Stimulated activated CD4-positive, alpha-beta T cell treated with anti-CD3 and anti-CD28 coated beads, Interleukin-4, amount 100 ng/mL, for 48 hours (primary cell): ENCODE results near the gene COL19A1.

ENCODE experiments used
- DNase-seq, 2 donors: peaks; one replicate each; pipeline ENCODE4 v3.0.0-alpha.2; 2020; ENCODE audit warnings: low read depth in 2 of 2

The COL19A1 gene

DNA sequence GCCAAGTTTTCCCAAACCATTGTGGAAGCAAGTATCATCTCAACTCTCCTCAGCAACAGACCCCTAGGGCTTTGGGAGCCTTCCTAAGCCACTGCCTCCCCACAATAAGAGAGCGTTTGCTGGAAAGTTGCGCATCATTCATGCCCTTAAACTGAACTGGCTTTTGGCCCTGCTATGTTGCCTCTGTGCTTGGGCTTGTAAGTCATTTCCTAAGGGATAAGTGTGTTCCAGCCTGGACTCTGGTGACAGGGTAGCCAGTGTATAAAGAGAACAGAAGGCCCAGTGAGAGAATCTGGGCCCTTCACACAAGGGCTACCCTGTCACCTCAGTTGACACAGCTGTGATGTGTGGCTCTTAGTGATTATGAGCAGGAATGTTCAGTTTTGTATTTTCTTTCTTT lies 358.7 kb downstream of the COL19A1 start:
- no peak for DNase-seq

DNA sequence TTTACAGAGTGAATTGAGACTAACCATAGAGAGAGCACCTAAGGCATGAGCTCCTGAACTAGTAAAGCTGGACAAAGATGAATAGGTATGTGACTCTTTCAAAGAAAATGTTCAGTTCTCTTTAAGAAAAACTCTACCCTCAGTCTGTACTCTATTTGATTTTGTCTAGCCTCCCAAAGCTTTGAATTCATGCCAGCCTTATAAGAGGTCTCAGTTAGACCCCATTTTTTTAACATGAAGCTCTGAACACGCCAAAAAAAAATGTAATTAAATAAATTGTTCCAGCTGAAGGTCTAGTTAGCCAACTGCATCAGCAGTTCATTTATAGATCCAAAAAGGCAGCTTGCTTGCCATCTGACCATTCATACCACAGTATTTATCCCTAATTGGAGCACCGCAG lies 365.0 kb downstream of the COL19A1 start:
- DNase-seq, result no peak

DNA sequence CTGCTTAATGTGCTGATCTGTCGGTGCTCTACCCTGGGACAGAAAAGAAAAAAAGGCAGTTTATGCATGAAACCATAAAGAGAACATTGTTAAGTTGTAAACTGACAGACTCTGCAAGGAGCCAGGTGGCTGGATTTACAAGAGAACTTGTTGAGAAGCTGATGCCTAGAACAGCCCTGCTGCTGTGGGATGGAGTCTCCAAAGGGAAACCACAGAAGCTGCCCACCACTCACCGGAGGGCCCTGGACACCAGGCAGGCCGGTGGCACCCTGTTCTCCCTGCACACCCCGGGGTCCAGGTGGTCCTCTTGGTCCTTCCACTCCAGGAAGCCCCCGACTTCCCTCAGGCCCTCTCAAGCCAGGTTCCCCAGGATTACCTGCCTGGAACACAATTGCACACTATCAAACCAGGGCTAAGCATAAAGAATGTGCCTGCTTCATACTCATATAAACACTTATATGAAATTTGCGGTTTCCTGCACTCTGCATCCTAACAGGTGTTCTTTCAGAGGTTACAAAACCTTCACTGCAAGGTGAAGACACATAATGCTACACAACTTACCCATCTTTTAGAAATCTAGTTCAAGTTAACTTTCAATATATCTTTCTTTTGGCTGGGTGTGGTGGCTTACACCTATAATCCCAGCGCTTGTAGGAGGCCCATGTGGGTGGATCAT lies 368.3 kb downstream of the COL19A1 start:
- no peak for DNase-seq

DNA sequence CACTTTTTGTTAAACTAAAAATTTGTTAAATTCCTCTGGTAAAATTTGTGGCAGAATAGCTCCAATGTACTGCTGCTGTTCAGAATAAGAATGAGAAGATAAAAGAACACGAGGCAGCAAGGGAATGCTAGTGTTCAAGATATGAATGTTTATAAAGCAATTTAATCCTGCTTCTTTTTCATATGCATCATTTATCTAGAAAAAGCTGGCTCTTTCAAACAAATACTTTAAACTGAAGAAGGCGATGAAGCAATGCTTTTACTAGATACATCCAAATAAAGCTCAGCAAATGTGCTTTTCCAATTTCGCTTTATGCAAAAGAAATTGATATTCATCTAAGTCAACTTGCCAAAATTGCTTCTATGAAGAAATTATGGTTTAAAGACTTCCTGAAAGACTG lies 370.0 kb downstream of the COL19A1 start:
- DNase-seq, result no peak

DNA sequence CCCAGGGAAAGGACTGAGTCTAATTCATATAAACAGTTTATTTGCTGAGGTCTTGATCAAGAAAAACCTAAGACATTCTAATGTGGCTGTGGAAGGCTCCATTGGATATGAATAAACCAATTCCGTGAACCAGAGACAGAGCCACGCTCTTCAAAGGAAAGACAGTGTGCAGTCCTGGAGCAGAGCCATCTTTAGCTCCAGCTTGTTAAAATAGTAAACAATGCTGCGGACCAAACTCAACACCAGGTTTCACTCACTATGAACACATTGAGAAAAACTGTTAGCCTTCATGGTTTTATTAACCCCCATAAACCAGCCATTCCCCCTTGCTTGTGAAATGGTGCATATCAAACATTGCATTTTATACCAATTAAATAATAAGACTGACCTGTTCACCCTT lies 374.7 kb downstream of the COL19A1 start:
- DNase-seq, result no peak

DNA sequence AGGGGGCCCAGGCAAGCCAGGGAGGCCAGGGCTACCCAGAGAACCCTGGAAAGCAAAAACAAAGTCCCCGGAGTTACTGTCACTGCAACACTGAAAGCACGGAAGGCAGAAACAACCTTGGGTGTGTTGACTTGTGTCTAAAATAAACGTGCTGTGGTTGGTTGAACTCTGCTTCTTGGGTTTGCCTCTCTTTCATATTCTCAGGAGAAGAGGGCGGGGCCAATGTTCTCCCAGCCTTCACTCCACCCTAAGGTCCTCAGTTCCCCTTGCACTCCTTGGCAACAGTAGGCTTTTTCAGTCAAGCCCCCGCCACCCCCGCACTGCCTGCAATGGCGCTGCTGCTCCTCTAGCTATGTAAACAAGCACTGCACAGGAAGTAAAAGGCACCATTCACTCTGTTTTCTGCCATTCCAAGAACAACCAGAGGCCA lies 375.6 kb downstream of the COL19A1 start:
- DNase-seq, result no peak

DNA sequence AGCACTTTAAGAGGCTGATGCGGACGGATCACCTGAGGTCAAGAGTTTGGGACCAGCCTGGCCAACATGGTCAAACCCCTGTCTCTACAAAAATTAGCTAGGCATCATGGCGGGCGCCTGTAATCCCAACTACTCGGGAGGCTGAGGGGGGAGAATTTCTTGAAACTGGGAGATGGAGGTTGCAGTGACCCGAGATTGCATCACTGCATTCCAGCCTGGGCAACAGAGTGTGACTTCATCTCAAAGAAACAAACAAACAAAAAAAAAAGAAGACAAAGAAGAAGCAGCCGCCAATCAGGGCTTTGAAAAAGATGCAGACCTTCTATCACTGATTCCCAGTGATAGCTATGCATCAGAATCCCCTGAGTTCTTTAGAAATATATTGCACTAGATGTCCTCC lies 379.8 kb downstream of the COL19A1 start:
- no peak for DNase-seq

DNA sequence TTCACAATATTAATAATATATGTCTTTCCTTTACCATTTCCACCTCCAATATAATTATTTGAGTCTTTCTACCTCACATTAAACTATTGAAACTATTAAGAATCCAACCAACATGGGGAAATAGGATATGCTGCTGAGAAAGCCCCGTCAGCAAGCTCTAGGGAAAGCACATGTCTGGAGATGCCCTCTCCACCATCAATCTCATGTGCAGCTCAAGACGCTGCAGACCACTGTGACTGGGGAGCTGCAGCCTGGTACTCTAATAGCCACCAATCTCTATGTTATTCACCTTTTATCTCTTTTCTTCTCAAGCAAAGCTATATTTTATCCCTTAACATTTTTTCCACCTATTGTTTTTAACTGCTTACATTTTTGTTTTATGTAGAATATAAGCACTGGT lies 386.2 kb downstream of the COL19A1 start:
- DNase-seq, result no peak

DNA sequence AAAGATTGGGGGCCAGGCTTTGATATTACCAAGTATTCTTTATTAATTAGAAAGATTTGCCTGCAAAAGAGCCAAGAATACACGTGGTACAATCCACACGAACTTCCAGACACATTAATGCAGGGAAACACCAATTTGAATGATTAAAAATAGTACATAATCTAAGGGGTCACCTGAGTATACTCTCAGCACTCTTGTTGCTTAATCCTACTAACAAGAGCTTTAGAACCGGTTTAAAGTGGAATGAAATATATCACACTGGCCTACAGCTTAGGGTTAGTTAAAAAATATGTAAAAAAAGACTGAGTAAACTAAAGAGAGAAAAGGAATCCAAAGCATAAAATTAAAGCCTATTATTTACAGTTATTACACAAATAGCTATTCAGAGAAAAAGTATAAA lies 387.6 kb downstream of the COL19A1 start:
- no peak for DNase-seq

DNA sequence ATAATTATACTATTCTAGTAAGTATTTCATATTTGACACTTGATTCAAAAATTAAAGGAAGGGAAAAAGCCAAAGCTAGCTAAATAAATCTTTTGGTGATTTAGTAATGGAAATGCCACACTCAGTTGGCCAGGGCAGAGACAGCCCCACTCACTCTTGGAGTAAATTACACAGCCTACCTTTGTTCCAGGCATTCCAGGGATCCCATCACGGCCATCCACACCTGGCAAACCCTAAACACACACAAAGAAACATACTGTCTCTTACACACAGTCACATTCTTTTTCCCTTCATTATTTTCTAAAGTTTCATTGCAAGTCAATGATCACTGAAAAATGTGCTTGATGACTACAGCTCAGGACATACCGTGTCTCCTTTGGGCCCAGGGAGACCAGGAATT lies 388.4 kb downstream of the COL19A1 start:
- no peak for DNase-seq

DNA sequence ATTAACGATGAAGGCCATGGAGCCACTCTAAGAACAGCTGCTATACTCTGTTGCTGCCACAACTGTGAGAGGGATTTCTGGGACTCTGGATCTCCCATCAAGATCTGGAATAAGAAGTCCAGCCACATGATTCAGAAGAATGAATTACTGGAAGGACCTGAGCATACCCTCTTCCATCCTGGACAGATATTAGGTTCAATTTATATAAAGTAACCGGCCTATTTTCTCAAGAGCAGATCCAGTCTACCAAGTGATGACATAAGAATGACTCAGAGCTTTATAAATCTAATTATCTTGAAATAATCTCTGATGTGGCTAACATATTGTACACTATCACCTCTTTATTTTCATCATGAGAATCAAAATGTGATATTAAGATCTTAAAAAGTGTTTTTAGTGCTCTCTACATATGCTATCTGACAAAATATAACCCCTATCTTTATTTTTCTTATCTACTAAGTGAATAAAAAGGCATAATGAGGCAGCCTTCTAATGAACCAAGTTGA lies 391.5 kb downstream of the COL19A1 start:
- DNase-seq, result no peak

DNA sequence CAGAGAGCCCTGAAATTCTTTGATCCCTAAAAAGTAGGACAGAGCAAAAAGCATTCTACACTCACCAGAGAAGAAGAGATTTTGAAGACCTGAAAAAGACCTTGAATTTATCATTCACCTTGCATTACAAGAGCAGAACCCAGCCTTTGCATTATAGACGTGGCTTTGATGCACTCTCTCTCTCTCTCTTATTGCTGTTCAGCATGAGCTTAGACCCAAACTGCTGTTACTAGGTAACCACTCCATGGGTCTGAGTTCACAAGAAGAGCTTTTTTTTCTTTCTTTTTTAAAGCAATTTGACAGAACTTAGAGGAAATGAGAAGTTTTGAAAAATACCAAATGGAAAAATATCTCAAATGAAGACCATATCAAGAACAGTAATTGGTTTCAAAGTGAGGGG lies 392.1 kb downstream of the COL19A1 start:
- DNase-seq, result no peak
